ENCODE measurements around the gene DMD. TPM values are rescaled to one million over a fixed set of nuclear protein-coding genes. Genes with fewer than 3 reads are reported as not detected.

DMD gene
- polyA plus RNA-seq, 1 donor from 2014 or later: 21.6 TPM

GRCh38 chrX:32041181-32041580 is 1170.2 kb downstream of the DMD start:
- Histone ChIP-seq H3K9ac (ENCODE audit: low read length) (no peak overlapping the region), H3K9me2 (ENCODE audit: insufficient read depth, low read length) (no peaks in the 10 kb centered on the region), H3K4me2 (ENCODE audit: low read length) (no peak overlapping the region), H3K27ac (ENCODE audit: low read length) (no peak overlapping the region), H3K4me3 (ENCODE audit: low read length) (no peak overlapping the region), H3F3A (ENCODE audit: insufficient read depth, low read length, poor library complexity, severe bottlenecking) (no peaks in the 10 kb centered on the region), H3K36me3 (ENCODE audit: insufficient read depth, low read length) (no peaks in the 10 kb centered on the region), H2AFZ (ENCODE audit: low read depth, low read length) (no peak overlapping the region), H4K20me1 (ENCODE audit: insufficient read depth) (no peaks in the 10 kb centered on the region), H3K27me3 (ENCODE audit: insufficient read depth, low read depth, low read length) (no peaks in the 10 kb centered on the region), H3K79me2 (replicated peaks; ENCODE audit: insufficient read depth, low read length) (no peaks in the 10 kb centered on the region), H3K9me3 (ENCODE audit: low read length) (no peaks in the 10 kb centered on the region)
- no peak for TF ChIP-seq MXI1 (conservative IDR thresholded peaks at IDR 0.05; ENCODE audit: poor library complexity, severe bottlenecking)
- no peak for TF ChIP-seq EP300 (conservative IDR thresholded peaks at IDR 0.05; ENCODE audit: poor library complexity, severe bottlenecking)
- no peak for TF ChIP-seq CTCF (IDR thresholded peaks at IDR 0.05; ENCODE audit: poor library complexity, severe bottlenecking)
- no peak for TF ChIP-seq TAF1 (IDR thresholded peaks at IDR 0.05; ENCODE audit: low read depth)
- TF ChIP-seq RAD21 (conservative IDR thresholded peaks at IDR 0.05): no peak
- no peak for TF ChIP-seq POLR2AphosphoS5 (IDR thresholded peaks at IDR 0.05)
- TF ChIP-seq, protein P1, sequence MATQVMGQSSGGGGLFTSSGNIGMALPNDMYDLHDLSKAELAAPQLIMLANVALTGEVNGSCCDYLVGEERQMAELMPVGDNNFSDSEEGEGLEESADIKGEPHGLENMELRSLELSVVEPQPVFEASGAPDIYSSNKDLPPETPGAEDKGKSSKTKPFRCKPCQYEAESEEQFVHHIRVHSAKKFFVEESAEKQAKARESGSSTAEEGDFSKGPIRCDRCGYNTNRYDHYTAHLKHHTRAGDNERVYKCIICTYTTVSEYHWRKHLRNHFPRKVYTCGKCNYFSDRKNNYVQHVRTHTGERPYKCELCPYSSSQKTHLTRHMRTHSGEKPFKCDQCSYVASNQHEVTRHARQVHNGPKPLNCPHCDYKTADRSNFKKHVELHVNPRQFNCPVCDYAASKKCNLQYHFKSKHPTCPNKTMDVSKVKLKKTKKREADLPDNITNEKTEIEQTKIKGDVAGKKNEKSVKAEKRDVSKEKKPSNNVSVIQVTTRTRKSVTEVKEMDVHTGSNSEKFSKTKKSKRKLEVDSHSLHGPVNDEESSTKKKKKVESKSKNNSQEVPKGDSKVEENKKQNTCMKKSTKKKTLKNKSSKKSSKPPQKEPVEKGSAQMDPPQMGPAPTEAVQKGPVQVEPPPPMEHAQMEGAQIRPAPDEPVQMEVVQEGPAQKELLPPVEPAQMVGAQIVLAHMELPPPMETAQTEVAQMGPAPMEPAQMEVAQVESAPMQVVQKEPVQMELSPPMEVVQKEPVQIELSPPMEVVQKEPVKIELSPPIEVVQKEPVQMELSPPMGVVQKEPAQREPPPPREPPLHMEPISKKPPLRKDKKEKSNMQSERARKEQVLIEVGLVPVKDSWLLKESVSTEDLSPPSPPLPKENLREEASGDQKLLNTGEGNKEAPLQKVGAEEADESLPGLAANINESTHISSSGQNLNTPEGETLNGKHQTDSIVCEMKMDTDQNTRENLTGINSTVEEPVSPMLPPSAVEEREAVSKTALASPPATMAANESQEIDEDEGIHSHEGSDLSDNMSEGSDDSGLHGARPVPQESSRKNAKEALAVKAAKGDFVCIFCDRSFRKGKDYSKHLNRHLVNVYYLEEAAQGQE (IDR thresholded peaks at IDR 0.05; ENCODE audit: borderline replicate concordance): no peak
- no peak for TF ChIP-seq EZH2 (IDR thresholded peaks at IDR 0.05; ENCODE audit: borderline replicate concordance, insufficient read depth, low read length, poor library complexity, severe bottlenecking)

DNA sequence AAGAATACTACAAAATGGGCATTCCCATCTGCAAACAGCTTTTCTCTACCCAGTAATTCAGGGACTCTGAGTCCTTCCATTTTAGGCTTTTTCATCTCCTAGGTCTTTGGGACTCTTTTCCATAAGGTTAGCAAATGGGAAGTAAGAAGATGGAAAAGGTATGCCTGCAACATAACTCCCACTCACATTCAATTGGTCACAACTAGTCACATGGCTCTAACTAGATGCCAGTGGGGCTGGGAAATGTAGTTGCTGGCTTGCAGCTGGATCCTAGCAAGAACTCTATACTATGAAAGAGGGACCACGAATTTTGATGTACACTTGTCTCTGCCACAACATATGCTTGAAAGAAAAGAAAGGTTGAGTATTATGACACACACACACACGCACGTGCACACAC is 1184.6 kb downstream of the DMD start:
- H3K9me2 ChIP-seq (ENCODE audit: insufficient read depth, low read length): no peaks in the 10 kb centered on the region
- no peak overlapping the region for H2AFZ ChIP-seq (ENCODE audit: low read depth, low read length)
- no peak overlapping the region for H3K9ac ChIP-seq (ENCODE audit: low read length)
- H3K4me3 ChIP-seq (ENCODE audit: low read length): no peak overlapping the region
- no peaks in the 10 kb centered on the region for H3F3A ChIP-seq (ENCODE audit: insufficient read depth, low read length, poor library complexity, severe bottlenecking)
- H3K9me3 ChIP-seq (ENCODE audit: low read length): no peaks in the 10 kb centered on the region
- H3K79me2 ChIP-seq (replicated peaks; ENCODE audit: insufficient read depth, low read length): no peaks in the 10 kb centered on the region
- no peak overlapping the region for H3K4me2 ChIP-seq (ENCODE audit: low read length)
- H4K20me1 ChIP-seq (ENCODE audit: insufficient read depth): no peaks in the 10 kb centered on the region
- H3K27ac ChIP-seq (ENCODE audit: low read length): no peak overlapping the region
- no peaks in the 10 kb centered on the region for H3K27me3 ChIP-seq (ENCODE audit: insufficient read depth, low read depth, low read length)
- no peaks in the 10 kb centered on the region for H3K36me3 ChIP-seq (ENCODE audit: insufficient read depth, low read length)
- TF ChIP-seq CTCF (IDR thresholded peaks at IDR 0.05; ENCODE audit: poor library complexity, severe bottlenecking) (no peak), SMC3 (conservative IDR thresholded peaks at IDR 0.05; ENCODE audit: poor library complexity) (no peak), RAD21 (conservative IDR thresholded peaks at IDR 0.05) (no peak), EP300 (conservative IDR thresholded peaks at IDR 0.05; ENCODE audit: poor library complexity, severe bottlenecking) (no peak), TAF1 (IDR thresholded peaks at IDR 0.05; ENCODE audit: low read depth) (no peak), MXI1 (conservative IDR thresholded peaks at IDR 0.05; ENCODE audit: poor library complexity, severe bottlenecking) (no peak), POLR2AphosphoS5 (IDR thresholded peaks at IDR 0.05) (no peak), EZH2 (IDR thresholded peaks at IDR 0.05; ENCODE audit: borderline replicate concordance, insufficient read depth, low read length, poor library complexity, severe bottlenecking) (no peak)
- TF ChIP-seq, protein P1 (IDR thresholded peaks at IDR 0.05; ENCODE audit: borderline replicate concordance): no peak
